C4-2B (cell line): ENCODE measurements around the gene DERA.

Experiments
- H3K27ac ChIP-seq: fragments of 450-650 bp; 2 replicates; pipeline ENCODE4 v1.5.1; 2017
- CTCF ChIP-seq: fragments of 450-650 bp; conservative IDR thresholded peaks from 2 replicates; pipeline ENCODE4 v1.5.1; 2017; ENCODE audit warnings: mild to moderate bottlenecking
- ZFX ChIP-seq: fragments of 450-650 bp; IDR thresholded peaks from 2 replicates; pipeline ENCODE4 v1.6.1; 2017

DERA gene

GRCh38 chr12:15887043-15887817 is 23.9 kb upstream of the DERA start:
- TF ChIP-seq CTCF (no peak), ZFX (no peak)
- no peak overlapping the region for H3K27ac ChIP-seq

GRCh38 chr12:15892645-15893259 is 18.4 kb upstream of the DERA start:
- TF ChIP-seq CTCF (no peak), ZFX (no peak)
- H3K27ac ChIP-seq: no peak overlapping the region

DNA sequence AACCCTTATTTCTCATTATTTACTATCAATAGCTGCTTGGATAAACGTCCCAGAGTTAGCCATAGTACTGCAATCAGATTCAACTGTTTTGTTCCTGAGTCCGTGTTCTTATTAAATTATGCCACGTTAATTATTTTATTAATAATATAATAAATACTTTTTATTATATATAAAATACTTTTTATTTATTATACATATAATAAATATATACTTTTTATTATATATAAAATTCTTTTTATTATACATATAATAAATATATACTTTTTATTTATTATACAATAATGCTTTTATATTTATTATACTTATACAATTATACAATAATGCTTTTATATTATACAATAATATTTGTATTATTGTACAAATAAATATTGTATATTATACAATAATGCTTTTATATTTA is 17.9 kb upstream of the DERA start:
- H3K27ac ChIP-seq: no peak overlapping the region
- TF ChIP-seq CTCF (no peak), ZFX (no peak)

GRCh38 chr12:15896867-15897266 is 14.3 kb upstream of the DERA start:
- H3K27ac ChIP-seq: no peak overlapping the region
- TF ChIP-seq ZFX (no peak), CTCF (no peak)

GRCh38 chr12:15897433-15897832 is 13.7 kb upstream of the DERA start:
- TF ChIP-seq ZFX (no peak), CTCF (no peak)
- no peak overlapping the region for H3K27ac ChIP-seq

DNA sequence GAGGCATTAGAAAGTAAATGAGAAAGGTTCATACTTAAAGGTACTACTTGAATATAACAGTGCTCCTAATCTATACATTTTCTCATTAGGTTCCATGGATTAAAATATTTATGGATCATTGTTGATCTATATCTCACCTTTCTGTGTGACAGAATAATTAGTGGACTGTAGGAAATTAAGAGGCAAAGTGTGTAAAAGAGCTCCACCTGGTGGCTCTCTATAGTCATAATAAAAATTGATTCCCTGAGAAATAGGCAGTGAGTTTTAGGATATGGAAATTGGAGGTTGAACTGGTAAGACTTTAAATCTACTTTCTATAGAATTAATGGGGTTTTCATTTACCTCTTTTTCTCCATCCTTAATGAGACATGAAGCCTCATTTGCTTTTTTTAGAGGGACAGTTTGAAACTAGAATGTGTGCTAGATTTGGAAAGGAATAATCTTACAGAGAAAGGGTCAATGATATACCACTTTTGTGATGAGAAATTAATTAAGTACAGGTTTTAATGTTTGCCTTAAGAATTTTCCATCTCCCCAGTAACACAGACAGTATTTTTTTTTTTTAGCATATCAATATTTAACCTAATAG is 11.8 kb upstream of the DERA start:
- TF ChIP-seq CTCF: peak; percentile 88
- no peak for TF ChIP-seq ZFX
- H3K27ac ChIP-seq: no peak overlapping the region

GRCh38 chr12:15904378-15904920 is 6.7 kb upstream of the DERA start:
- H3K27ac ChIP-seq: no peak overlapping the region
- no peak for TF ChIP-seq ZFX
- TF ChIP-seq CTCF: no peak
